ENCODE data around the gene KIRREL1. TPM values are rescaled to one million over a fixed set of nuclear protein-coding genes. Genes with fewer than 3 reads are reported as not detected.

KIRREL1 gene
- total RNA-seq, 2 donors from 2014 or later = 22.8 to 26.5 TPM

DNA sequence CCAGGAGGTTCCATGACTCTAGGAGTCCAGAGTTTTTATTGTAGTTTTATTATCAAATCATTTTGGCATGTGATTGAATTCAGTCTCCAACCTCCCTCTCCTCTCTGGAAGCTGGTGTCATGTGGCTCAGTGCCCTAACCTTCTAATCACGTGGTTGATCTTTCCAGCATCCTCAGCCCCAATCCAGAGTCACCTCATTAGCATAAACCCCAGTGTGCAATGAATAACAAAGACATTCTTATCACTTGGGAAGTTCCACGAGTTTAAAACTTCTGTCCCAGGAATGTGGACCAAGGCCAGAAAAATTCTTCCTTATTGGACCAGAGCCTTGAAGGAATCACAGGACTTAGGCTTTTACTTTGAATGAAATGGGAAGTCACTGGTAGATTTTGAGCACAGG lies 52.2 kb downstream of the KIRREL1 start:
- no peaks in the 10 kb centered on the region for H3K9me3 ChIP-seq (ENCODE audit: control insufficient read depth, low read length)
- Mint-ChIP-seq H3K27me3 (ENCODE audit: insufficient read depth) (no peaks in the 10 kb centered on the region), H3K4me1 (peaks cover 44% of the 10 kb centered on the region), H3K36me3 (ENCODE audit: low read depth) (no peaks in the 10 kb centered on the region), H3K9me3 (no peaks in the 10 kb centered on the region), H3K27ac (no peak overlapping the region), H3K4me3 (no peak overlapping the region)
- peaks cover 30% of the 10 kb centered on the region for H3K4me1 ChIP-seq (ENCODE audit: control insufficient read depth, insufficient read depth, low read length)
- H3K27me3 ChIP-seq (ENCODE audit: control insufficient read depth, insufficient read depth, low read length, poor library complexity, severe bottlenecking) = no peaks in the 10 kb centered on the region
- H3K27ac ChIP-seq (ENCODE audit: low read depth, low read length) = peak overlapping the region; percentile 11
- TF ChIP-seq CTCF (conservative IDR thresholded peaks at IDR 0.05) = no peak
- 24 to 32% methylated on average over 2 of the region's 2 CpGs for WGBS, 2 experiments (ENCODE audit: insufficient coverage in 1 of 2, insufficient read length in 1 of 2)
- DNase-seq = peak; percentile 73
- H3K4me3 ChIP-seq (ENCODE audit: low read length) = no peak overlapping the region
- no peak overlapping the region for H3K9ac ChIP-seq (ENCODE audit: extremely low read depth, low read length, poor library complexity, severe bottlenecking)
- peaks cover 3% of the 10 kb centered on the region for H3K36me3 ChIP-seq (ENCODE audit: control insufficient read depth, insufficient read depth, low read length)

- Histone ChIP-seq H3K36me3 (ENCODE audit: control insufficient read depth, insufficient read depth, low read length) (peaks cover 3% of the 10 kb centered on the region), H3K4me3 (ENCODE audit: low read length) (no peak overlapping the region), H3K4me1 (ENCODE audit: control insufficient read depth, insufficient read depth, low read length) (peaks cover 27% of the 10 kb centered on the region), H3K27me3 (ENCODE audit: control insufficient read depth, insufficient read depth, low read length, poor library complexity, severe bottlenecking) (no peaks in the 10 kb centered on the region), H3K9me3 (ENCODE audit: control insufficient read depth, low read length) (no peaks in the 10 kb centered on the region), H3K27ac (ENCODE audit: low read depth, low read length) (no peak overlapping the region), H3K9ac (ENCODE audit: extremely low read depth, low read length, poor library complexity, severe bottlenecking) (no peak overlapping the region)
- Mint-ChIP-seq H3K27ac (no peak overlapping the region), H3K27me3 (ENCODE audit: insufficient read depth) (no peaks in the 10 kb centered on the region), H3K4me3 (no peak overlapping the region), H3K36me3 (ENCODE audit: low read depth) (no peaks in the 10 kb centered on the region), H3K9me3 (no peaks in the 10 kb centered on the region), H3K4me1 (peaks cover 39% of the 10 kb centered on the region)
- no peak for TF ChIP-seq CTCF (conservative IDR thresholded peaks at IDR 0.05)
- 80 to 86% methylated on average over 4 of the region's 4 CpGs for WGBS, 2 experiments (ENCODE audit: insufficient coverage in 1 of 2, insufficient read length in 1 of 2)
- DNase-seq = no peak
Observed at GRCh38 chr1:158046715-158047510, 53.5 kb downstream of the KIRREL1 start.

GRCh38 chr1:158048371-158049067 lies 55.1 kb downstream of the KIRREL1 start:
- H3K4me1 Mint-ChIP-seq = peaks cover 39% of the 10 kb centered on the region
- no peaks in the 10 kb centered on the region for H3K9me3 Mint-ChIP-seq
- DNase-seq = no peak
- Histone ChIP-seq H3K4me1 (ENCODE audit: control insufficient read depth, insufficient read depth, low read length) (peaks cover 25% of the 10 kb centered on the region), H3K9me3 (ENCODE audit: control insufficient read depth, low read length) (no peaks in the 10 kb centered on the region), H3K4me3 (ENCODE audit: low read length) (no peak overlapping the region), H3K27me3 (ENCODE audit: control insufficient read depth, insufficient read depth, low read length, poor library complexity, severe bottlenecking) (no peaks in the 10 kb centered on the region), H3K9ac (ENCODE audit: extremely low read depth, low read length, poor library complexity, severe bottlenecking) (no peak overlapping the region), H3K36me3 (ENCODE audit: control insufficient read depth, insufficient read depth, low read length) (peaks cover 3% of the 10 kb centered on the region), H3K27ac (ENCODE audit: low read depth, low read length) (no peak overlapping the region)
- H3K27ac Mint-ChIP-seq = no peak overlapping the region
- no peak for TF ChIP-seq CTCF (conservative IDR thresholded peaks at IDR 0.05)
- no peak overlapping the region for H3K4me3 Mint-ChIP-seq
- no peaks in the 10 kb centered on the region for H3K36me3 Mint-ChIP-seq (ENCODE audit: low read depth)
- WGBS, 2 experiments (ENCODE audit: insufficient coverage in 1 of 2, insufficient read length in 1 of 2) = 89 to 95% methylated on average over 5 to 8 of the region's 8 CpGs
- H3K27me3 Mint-ChIP-seq (ENCODE audit: insufficient read depth) = no peaks in the 10 kb centered on the region

All from endodermal cell (in vitro differentiated cells).